PC-3 (cell line): ENCODE results near the gene TNNC1.

Experiments used
- CTCF ChIP-seq: fragments of 300-600 bp; sonication (generic); conservative IDR thresholded peaks from 2 replicates; pipeline ENCODE4 v1.5.1; 2017; ENCODE audit warnings: antibody characterized with exemption, low read depth, mild to moderate bottlenecking, low read length
- EZH2phosphoT487 ChIP-seq: fragments of 300-600 bp; sonication (generic); IDR thresholded peaks from 2 replicates; pipeline ENCODE4 v1.6.1; 2018; ENCODE audit warnings: mild to moderate bottlenecking, antibody characterized with exemption, low read length, borderline replicate concordance

- TF ChIP-seq CTCF: no peak
- TF ChIP-seq EZH2phosphoT487: no peak
Observed at GRCh38 chr3:52454938-52455282, 1.1 kb upstream of the TNNC1 start.
